Body of pancreas (tissue), 4 donors: ENCODE results near the gene AMOTL1.

ENCODE experiments used
- POLR2A ChIP-seq, 3 donors: fragments of 450-650 bp; IDR thresholded peaks; one replicate each; pipeline ENCODE4 v1.6.1; 2016; ENCODE audit warnings: antibody characterized with exemption in 3 of 3, mild to moderate bottlenecking in 2 of 3
- TF ChIP-seq, protein P1 (sequence below), 7 experiments: fragments of 450-650 bp in 4 of 7; fragments of 200-600 bp in 3 of 7; sonication (generic) in 3 of 7; IDR thresholded peaks; one replicate each; pipeline ENCODE4 v1.5.1; 2016 to 2019; ENCODE audit warnings: antibody characterized with exemption in 7 of 7

DNA sequence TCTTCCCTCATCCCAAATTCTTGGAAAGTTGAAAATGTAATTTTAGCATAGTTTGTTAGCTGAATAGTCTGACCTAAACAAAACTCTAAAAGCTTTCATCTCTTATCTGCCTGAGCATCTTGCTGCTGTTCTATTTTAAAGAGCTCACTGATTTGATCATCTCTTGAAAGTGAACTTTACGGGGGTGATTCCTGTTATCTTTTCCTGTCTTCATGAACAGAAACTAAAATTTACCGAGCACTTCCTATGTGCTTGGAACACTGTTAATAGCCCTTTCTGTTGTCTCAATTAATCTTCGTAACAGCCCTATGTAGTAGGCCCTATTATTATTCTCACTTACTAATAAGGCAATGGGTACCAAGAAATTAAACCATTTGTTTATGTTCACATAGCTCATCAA, 12.3 kb downstream of the AMOTL1 start:
- TF ChIP-seq, protein P1, sequence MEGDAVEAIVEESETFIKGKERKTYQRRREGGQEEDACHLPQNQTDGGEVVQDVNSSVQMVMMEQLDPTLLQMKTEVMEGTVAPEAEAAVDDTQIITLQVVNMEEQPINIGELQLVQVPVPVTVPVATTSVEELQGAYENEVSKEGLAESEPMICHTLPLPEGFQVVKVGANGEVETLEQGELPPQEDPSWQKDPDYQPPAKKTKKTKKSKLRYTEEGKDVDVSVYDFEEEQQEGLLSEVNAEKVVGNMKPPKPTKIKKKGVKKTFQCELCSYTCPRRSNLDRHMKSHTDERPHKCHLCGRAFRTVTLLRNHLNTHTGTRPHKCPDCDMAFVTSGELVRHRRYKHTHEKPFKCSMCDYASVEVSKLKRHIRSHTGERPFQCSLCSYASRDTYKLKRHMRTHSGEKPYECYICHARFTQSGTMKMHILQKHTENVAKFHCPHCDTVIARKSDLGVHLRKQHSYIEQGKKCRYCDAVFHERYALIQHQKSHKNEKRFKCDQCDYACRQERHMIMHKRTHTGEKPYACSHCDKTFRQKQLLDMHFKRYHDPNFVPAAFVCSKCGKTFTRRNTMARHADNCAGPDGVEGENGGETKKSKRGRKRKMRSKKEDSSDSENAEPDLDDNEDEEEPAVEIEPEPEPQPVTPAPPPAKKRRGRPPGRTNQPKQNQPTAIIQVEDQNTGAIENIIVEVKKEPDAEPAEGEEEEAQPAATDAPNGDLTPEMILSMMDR (IDR thresholded peaks at IDR 0.05) = no peak
- no peak for TF ChIP-seq POLR2A (IDR thresholded peaks at IDR 0.05)
